ENCODE data around the gene R3HDM1. TPM values are rescaled to one million over a fixed set of nuclear protein-coding genes. Genes with fewer than 3 reads are reported as not detected.
"Not testable (repeated sequence)": the region's sequence is repeated elsewhere in the genome, so short reads cannot be mapped to it uniquely, and the experiment has no call there.

R3HDM1 gene
- total RNA-seq, 1 donor from 2014 or later, result 22.1 TPM

DNA sequence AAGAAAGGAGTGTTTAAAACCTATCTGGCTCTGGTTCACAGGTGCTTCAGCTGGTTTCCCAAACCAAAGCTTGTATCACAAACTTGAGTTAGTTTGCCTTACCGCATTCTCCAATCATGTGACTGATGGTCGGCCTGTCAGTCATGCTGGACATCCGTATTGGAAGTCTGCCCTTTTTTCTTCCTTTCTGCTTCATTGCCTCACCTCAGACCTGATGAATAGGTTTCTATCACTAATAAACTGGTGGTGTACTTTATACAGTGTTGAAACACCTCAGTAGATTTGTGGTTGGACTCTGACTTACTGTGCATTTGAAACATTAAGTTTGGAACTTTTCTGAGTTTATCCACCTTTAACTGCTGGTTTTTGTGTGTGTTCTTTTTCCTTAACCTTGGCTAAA lies 84.1 kb downstream of the R3HDM1 start:
- intact Hi-C loops (cut with DNase I), result no loop called here
- Histone ChIP-seq H3K4me3 (no peak overlapping the region), H3K9me3 (no peaks in the 10 kb centered on the region), H3K27me3 (ENCODE audit: low read depth) (no peaks in the 10 kb centered on the region), H3K36me3 (no peaks in the 10 kb centered on the region), H3K27ac (no peak overlapping the region), H3K4me1 (no peaks in the 10 kb centered on the region)
- DNase-seq (no peak), ATAC-seq (no peak)
- TF ChIP-seq CTCF (IDR thresholded peaks at IDR 0.05), result no peak

DNA sequence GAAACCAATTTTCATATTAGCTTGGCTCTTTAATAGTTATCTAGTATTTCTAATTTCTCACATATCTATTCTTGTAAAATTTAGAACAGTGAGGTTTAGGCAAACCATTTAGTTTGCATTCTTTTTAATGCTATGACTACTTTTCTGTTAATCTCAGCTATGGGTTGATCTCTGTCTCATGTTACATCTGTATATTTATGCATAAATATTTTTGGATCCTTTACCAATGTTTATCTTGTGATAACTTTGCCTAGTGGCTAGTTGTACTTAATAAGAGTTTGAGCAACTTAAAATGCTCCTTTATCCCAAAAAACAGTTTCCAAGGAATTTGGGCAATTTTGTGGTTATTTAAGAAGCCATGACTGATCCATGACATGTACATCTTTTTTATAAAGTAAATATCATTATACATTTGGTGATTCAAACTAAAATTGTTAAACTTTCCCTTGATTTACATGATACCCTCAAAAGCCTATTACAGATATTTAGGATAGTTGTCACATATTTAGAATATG lies 86.3 kb downstream of the R3HDM1 start:
- Histone ChIP-seq H3K4me1 (no peaks in the 10 kb centered on the region), H3K36me3 (no peaks in the 10 kb centered on the region), H3K27ac (no peak overlapping the region), H3K27me3 (ENCODE audit: low read depth) (no peaks in the 10 kb centered on the region), H3K9me3 (no peaks in the 10 kb centered on the region), H3K4me3 (no peak overlapping the region)
- no peak for DNase-seq
- ATAC-seq, result no peak
- intact Hi-C loops (cut with DNase I), result no loop called here
- no peak for TF ChIP-seq CTCF (IDR thresholded peaks at IDR 0.05)

GRCh38 chr2:135620198-135620597 lies 88.9 kb downstream of the R3HDM1 start:
- TF ChIP-seq CTCF (IDR thresholded peaks at IDR 0.05), result no peak
- Histone ChIP-seq H3K27me3 (ENCODE audit: low read depth) (no peaks in the 10 kb centered on the region), H3K27ac (no peak overlapping the region), H3K4me1 (no peaks in the 10 kb centered on the region), H3K9me3 (no peaks in the 10 kb centered on the region), H3K4me3 (no peak overlapping the region), H3K36me3 (no peaks in the 10 kb centered on the region)
- intact Hi-C loops (cut with DNase I), result no loop called here
- DNase-seq (no peak), ATAC-seq (no peak)

- H3K9me3 ChIP-seq, result no peaks in the 10 kb centered on the region
- no peak overlapping the region for H3K27ac ChIP-seq
- H3K36me3 ChIP-seq, result peaks cover 6% of the 10 kb centered on the region
- no peak for TF ChIP-seq CTCF (IDR thresholded peaks at IDR 0.05)
- no peak overlapping the region for H3K4me3 ChIP-seq
- intact Hi-C loops (cut with DNase I), result no loop called here
- H3K27me3 ChIP-seq (ENCODE audit: low read depth), result no peaks in the 10 kb centered on the region
- no peak for DNase-seq
- no peaks in the 10 kb centered on the region for H3K4me1 ChIP-seq
- ATAC-seq, result no peak
Observed at GRCh38 chr2:135629520-135629919, 98.2 kb downstream of the R3HDM1 start.

GRCh38 chr2:135630034-135630433 lies 98.8 kb downstream of the R3HDM1 start:
- H3K9me3 ChIP-seq; ATAC-seq; DNase-seq; H3K4me1 ChIP-seq; intact Hi-C loops (cut with DNase I); H3K27me3 ChIP-seq (ENCODE audit: low read depth); H3K4me3 ChIP-seq; H3K27ac ChIP-seq; H3K36me3 ChIP-seq: not testable (repeated sequence)

GRCh38 chr2:135630488-135630887 lies 99.2 kb downstream of the R3HDM1 start:
- H3K4me3 ChIP-seq, result no peak overlapping the region
- ATAC-seq, result no peak
- H3K36me3 ChIP-seq, result peaks cover 8% of the 10 kb centered on the region
- H3K9me3 ChIP-seq, result no peaks in the 10 kb centered on the region
- no peak for DNase-seq
- intact Hi-C loops (cut with DNase I), result no loop called here
- no peak for TF ChIP-seq CTCF (IDR thresholded peaks at IDR 0.05)
- no peaks in the 10 kb centered on the region for H3K27me3 ChIP-seq (ENCODE audit: low read depth)
- H3K4me1 ChIP-seq, result no peaks in the 10 kb centered on the region
- no peak overlapping the region for H3K27ac ChIP-seq

Data from lower lobe of right lung (tissue), 2 donors.